SK-N-MC (cell line): Measurements from ENCODE around the gene PPME1.

Experiments
- EZH2 ChIP-seq: fragments of 200-600 bp; sonication (generic); IDR thresholded peaks from one replicate; pipeline ENCODE4 v1.6.1; 2017; ENCODE audit warnings: antibody characterized with exemption
- FOXP2 ChIP-seq: optimal IDR thresholded peaks from 2 replicates; pipeline ENCODE3; 2011; ENCODE audit warnings: mild to moderate bottlenecking, moderate library complexity; ENCODE audit not compliant: insufficient read depth; ENCODE audit errors: extremely low read length, control extremely low read depth
- POLR2AphosphoS5 ChIP-seq: IDR thresholded peaks from 2 replicates; pipeline ENCODE4 v1.6.1; 2012; ENCODE audit warnings: mild to moderate bottlenecking, low read depth, low read length, borderline replicate concordance

DNA sequence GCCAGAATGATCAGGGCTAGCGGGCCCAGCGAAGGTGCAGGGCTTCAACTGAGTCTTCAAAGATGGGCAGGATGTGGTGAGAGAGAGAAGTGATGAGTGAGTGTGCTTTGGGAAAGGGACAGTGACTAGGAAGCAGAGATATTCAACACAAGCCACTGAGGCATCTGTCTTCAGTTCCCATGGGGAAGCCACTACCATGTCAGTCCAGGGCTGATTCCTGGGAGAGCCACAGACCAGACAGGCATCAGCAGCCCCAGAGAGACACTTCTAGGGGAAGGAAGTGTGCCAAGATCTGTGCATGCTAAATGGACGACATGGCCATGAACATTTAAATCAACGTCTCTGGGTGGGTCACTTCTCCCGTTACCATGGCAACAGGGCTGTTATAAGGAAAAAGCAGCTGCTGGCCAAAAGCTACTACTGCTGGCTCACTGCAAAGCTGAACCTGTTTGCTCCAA is 111.9 kb downstream of the PPME1 start:
- TF ChIP-seq POLR2AphosphoS5 (no peak), EZH2 (no peak), FOXP2 (no peak)
